ENCODE results near the gene PIH1D1. TPM values are rescaled to one million over a fixed set of nuclear protein-coding genes. Genes with fewer than 3 reads are reported as not detected.

The PIH1D1 gene
- total RNA-seq = 110 and 142 TPM in 2 replicates

GRCh38 chr19:49451430-49452181 is at the start of gene PIH1D1:
Gene PIH1D1 (minus strand): TSS chr19:49451814. CDS start chr19:49451574, 240 bp downstream.

GRCh38 chr19:49487277-49488045 is 35.8 kb upstream of the PIH1D1 start, which contains the start of gene RPL13A:
Gene RPL13A (plus strand): TSS chr19:49487608. CDS start chr19:49487630, 22 bp downstream.

GRCh38 chr19:49473868-49474541 is 22.4 kb upstream of the PIH1D1 start, which contains the start of gene FLT3LG:
Gene FLT3LG (plus strand): TSS chr19:49474215. CDS start chr19:49474640, 425 bp downstream.

GRCh38 chr19:49453013-49453756 is 1.6 kb upstream of the PIH1D1 start, which contains the start of gene ALDH16A1:
Gene ALDH16A1 (plus strand): TSS chr19:49453225. CDS start chr19:49453332, 107 bp downstream.

GRCh38 chr19:49441210-49441959 is 10.2 kb downstream of the PIH1D1 start, which contains the start of gene SLC17A7:
Gene SLC17A7 (minus strand): TSS chr19:49441527. CDS start chr19:49441379, 148 bp downstream.

GRCh38 chr19:49425178-49425577 is 26.4 kb downstream of the PIH1D1 start, which contains the start of gene GFY:
Gene GFY (plus strand): TSS chr19:49425388. CDS start chr19:49426431, 1,043 bp downstream.

GRCh38 chr19:49423071-49423984 is 28.3 kb downstream of the PIH1D1 start, which contains the start of gene PTH2:
Gene PTH2 (minus strand): TSS chr19:49423441. CDS start chr19:49423339, 102 bp downstream.

Other genes starting within 250 kb of the PIH1D1 start
- under 0.01 and 0.63 TPM in 2 replicates for gene SLC6A16, start 126.6 kb downstream of the PIH1D1 start, total RNA-seq
- gene CD37, start 116.4 kb downstream of the PIH1D1 start, total RNA-seq = not detected in 2 replicates
- 35.9 and 51.0 TPM in 2 replicates for gene TEAD2, start 89.4 kb downstream of the PIH1D1 start, total RNA-seq
- gene DKKL1, start 87.9 kb downstream of the PIH1D1 start, total RNA-seq = 0.31 TPM in 1 of 2 replicates, not detected in the other
- gene KASH5, start 63.6 kb downstream of the PIH1D1 start, total RNA-seq = not detected in 2 replicates
- not detected in 2 replicates for gene PTH2, start 28.4 kb downstream of the PIH1D1 start, total RNA-seq
- not detected in 2 replicates for gene GFY, start 26.4 kb downstream of the PIH1D1 start, total RNA-seq
- gene SLC17A7, start 10.3 kb downstream of the PIH1D1 start, total RNA-seq = 0.16 and 0.19 TPM in 2 replicates
- gene ALDH16A1, start 1.4 kb upstream of the PIH1D1 start, total RNA-seq = 30.3 and 50.7 TPM in 2 replicates
- 1.3 and 2.0 TPM in 2 replicates for gene FLT3LG, start 22.4 kb upstream of the PIH1D1 start, total RNA-seq
- 2,122 and 2,841 TPM in 2 replicates for gene RPL13A, start 35.8 kb upstream of the PIH1D1 start, total RNA-seq
- gene RPS11, start 44.6 kb upstream of the PIH1D1 start, total RNA-seq = 2,665 and 3,458 TPM in 2 replicates
- gene FCGRT, start 60.8 kb upstream of the PIH1D1 start, total RNA-seq = 60.9 and 92.8 TPM in 2 replicates
- 10.5 and 15.2 TPM in 2 replicates for gene RCN3, start 76.2 kb upstream of the PIH1D1 start, total RNA-seq
- 126 and 136 TPM in 2 replicates for gene NOSIP, start 128.7 kb upstream of the PIH1D1 start, total RNA-seq
- 2.6 and 3.7 TPM in 2 replicates for gene PRRG2, start 129.5 kb upstream of the PIH1D1 start, total RNA-seq
- 2.3 and 4.5 TPM in 2 replicates for gene PRR12, start 139.4 kb upstream of the PIH1D1 start, total RNA-seq
- 22.3 and 30.3 TPM in 2 replicates for gene RRAS, start 188.3 kb upstream of the PIH1D1 start, total RNA-seq
- gene SCAF1, start 190.4 kb upstream of the PIH1D1 start, total RNA-seq = 8.3 and 20.1 TPM in 2 replicates
- gene IRF3, start 214.0 kb upstream of the PIH1D1 start, total RNA-seq = 65.2 and 71.7 TPM in 2 replicates
- 4.5 and 7.0 TPM in 2 replicates for gene BCL2L12, start 214.1 kb upstream of the PIH1D1 start, total RNA-seq
- gene PRMT1, start 225.5 kb upstream of the PIH1D1 start, total RNA-seq = 400 and 451 TPM in 2 replicates
- 0.63 and 3.2 TPM in 2 replicates for gene ADM5, start 237.8 kb upstream of the PIH1D1 start, total RNA-seq
- 22.8 and 24.9 TPM in 2 replicates for gene CPT1C, start 239.3 kb upstream of the PIH1D1 start, total RNA-seq

All from bladder microvascular endothelial cell (primary cell).